ENCODE results near the gene DPM1. TPM values are rescaled to one million over a fixed set of nuclear protein-coding genes. Genes with fewer than 3 reads are reported as not detected.

Gene DPM1
- total RNA-seq, 1 experiment from 2014 or later = 133 TPM

DNA sequence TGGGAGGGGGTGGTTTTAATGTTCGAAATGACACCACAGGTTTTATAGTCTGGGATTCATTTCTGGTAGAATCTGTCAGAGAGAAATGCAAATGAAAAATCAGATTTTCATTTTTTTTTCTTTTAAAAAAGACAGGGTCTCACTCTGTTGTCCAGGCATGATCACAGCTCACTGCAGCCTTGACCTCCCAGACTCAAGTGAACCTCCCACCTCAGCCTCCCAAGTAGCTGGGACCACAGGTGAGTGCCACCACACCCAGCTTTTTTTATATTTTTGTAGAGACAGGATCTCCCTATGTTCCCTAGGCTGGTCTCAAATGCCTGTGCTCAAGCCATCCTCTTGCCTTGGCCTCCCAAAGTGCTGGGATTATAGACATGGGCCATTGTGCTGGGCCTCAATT, 24.7 kb downstream of the DPM1 start:
- DNase-seq (ENCODE audit: low read depth) = no peak
- in situ Hi-C loops (cut with HindIII; ENCODE audit: low pct_unique_long_range_greater_than_20kb, low sequenced_read_pairs) = no loop called here

- no peak for DNase-seq (ENCODE audit: low read depth)
- in situ Hi-C loops (cut with HindIII; ENCODE audit: low pct_unique_long_range_greater_than_20kb, low sequenced_read_pairs) = no loop called here
These were observed 25.5 kb downstream of the DPM1 start for GRCh38 chr20:50932691-50933280.

DNA sequence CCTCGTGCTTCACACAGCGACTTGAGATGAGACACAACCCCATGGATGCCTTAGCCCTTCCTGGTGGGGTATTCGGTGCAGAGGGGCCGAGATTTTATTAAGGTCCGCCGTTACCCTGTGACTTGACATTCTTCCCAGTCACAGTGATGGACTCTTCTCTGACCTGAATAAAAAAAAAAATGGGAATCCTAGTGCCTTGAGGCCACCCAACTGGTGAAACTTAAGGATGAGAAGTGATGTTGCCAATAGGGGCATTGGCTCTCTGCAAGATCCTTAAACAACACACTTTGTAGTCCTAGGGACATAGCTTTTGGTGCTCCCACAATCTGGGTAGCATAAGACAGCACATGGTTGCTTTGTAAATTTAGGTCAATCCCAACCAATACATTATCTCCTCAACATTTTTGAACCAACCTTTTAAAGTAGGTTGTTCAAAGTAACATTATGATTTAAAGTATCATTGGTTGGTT, 26.3 kb downstream of the DPM1 start:
- DNase-seq (ENCODE audit: low read depth) = no peak

DNA sequence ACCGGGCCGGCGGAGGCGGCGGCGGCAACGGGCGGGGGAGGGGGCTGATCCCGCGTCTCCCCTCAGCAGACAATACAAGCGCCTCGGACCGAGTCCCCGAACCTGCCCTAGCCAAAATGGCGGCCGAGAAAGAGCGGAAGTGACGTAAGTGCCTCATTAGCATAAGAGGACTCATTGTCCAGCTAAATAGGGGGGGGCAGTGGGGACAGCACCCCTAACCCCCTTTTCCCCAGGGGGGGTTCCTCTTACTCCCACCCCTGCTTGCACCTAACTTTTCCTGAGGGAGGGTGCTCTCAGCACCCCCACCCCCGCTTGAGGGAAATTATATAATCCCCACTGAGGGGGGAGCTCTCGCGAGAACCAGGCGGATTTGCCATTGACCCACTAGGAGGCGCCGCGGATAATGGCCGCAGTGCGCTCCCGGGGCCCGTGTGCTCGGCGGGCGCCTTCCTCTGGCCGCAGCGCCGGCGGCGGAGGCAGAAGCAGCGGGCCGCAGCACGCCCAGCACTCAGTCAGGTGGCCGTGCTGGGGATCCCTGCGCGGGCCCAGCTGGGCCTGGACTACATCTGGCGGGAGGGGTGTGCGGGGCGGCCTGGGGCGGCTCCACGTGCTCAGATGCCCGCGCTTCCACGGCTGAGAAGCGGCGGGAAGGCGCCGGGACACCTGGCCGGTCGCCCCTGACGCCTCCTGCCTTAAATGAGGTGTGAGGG, 26.9 kb downstream of the DPM1 start, which contains the start of gene ADNP:
Gene ADNP (minus strand): TSS at position 132 of the 710 bp plus-strand sequence. CDS start 27,441 bp downstream, outside the sequence.
- in situ Hi-C loops (cut with HindIII; ENCODE audit: low pct_unique_long_range_greater_than_20kb, low sequenced_read_pairs) = no loop called here
- peak; percentile 98 for DNase-seq (ENCODE audit: low read depth)

More for the DNA sequence above, 26.3 kb downstream of the DPM1 start:
- in situ Hi-C loops (cut with HindIII; ENCODE audit: low pct_unique_long_range_greater_than_20kb, low sequenced_read_pairs) = no loop called here

- in situ Hi-C loops (cut with HindIII; ENCODE audit: low pct_unique_long_range_greater_than_20kb, low sequenced_read_pairs) = no loop called here
- DNase-seq (ENCODE audit: low read depth) = no peak
These were observed 27.4 kb downstream of the DPM1 start for GRCh38 chr20:50930976-50931305.

DNA sequence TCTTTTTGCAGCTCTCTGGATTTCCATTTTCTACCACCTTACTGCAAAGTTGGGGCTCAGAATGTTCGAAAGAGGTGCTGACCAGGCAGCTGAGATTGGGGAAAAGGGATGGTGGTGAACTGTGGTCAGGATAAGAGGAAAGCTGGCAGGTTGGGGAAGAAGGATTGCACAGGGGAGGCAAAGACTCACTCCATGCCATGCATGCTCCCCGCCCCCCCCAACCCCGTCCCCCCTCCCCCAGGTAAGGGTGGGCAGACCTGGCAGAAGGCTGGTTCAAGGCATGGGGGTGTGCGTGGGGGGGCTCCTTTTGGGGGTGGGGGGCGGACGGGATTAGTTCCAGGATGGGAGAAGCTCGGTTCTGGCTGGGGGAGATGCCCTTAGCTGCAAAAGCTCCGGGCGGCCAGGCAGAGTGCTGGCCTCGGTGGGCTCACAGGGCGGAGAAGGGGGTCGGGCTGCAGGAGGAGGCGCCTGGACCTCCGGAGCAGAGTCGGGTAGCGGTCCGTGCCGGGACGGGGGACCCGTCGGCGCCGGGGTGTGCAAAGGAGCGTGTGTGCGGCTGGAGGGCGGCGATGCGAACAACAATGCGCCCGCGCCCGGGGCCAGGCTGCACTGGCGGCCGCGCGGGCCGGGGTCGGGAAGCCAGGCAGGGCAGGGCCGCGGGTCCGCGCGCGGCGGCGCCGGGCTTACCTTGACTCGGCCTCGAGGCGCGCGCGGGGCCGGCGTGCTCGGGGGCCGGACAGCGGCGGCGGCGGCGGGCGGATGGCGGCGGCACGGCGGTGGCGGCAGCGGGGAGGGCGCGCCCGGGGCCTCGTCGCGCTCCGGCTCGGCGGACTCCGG, 28.0 kb downstream of the DPM1 start:
- in situ Hi-C loops (cut with HindIII; ENCODE audit: low pct_unique_long_range_greater_than_20kb, low sequenced_read_pairs) = no loop called here
- DNase-seq (ENCODE audit: low read depth) = no peak

- in situ Hi-C loops (cut with HindIII; ENCODE audit: low pct_unique_long_range_greater_than_20kb, low sequenced_read_pairs) = no loop called here
- DNase-seq (ENCODE audit: low read depth) = peak; percentile 96
These were observed 28.8 kb downstream of the DPM1 start for GRCh38 chr20:50929299-50930138.

GRCh38 chr20:50928469-50928868, 29.9 kb downstream of the DPM1 start:
- no peak for DNase-seq (ENCODE audit: low read depth)
- in situ Hi-C loops (cut with HindIII; ENCODE audit: low pct_unique_long_range_greater_than_20kb, low sequenced_read_pairs) = no loop called here

- in situ Hi-C loops (cut with HindIII; ENCODE audit: low pct_unique_long_range_greater_than_20kb, low sequenced_read_pairs) = no loop called here
- no peak for DNase-seq (ENCODE audit: low read depth)
These were observed 31.8 kb downstream of the DPM1 start for GRCh38 chr20:50926530-50926929.

GRCh38 chr20:50924261-50924920, 33.9 kb downstream of the DPM1 start:
- in situ Hi-C loops (cut with HindIII; ENCODE audit: low pct_unique_long_range_greater_than_20kb, low sequenced_read_pairs) = no loop called here
- no peak for DNase-seq (ENCODE audit: low read depth)

DNA sequence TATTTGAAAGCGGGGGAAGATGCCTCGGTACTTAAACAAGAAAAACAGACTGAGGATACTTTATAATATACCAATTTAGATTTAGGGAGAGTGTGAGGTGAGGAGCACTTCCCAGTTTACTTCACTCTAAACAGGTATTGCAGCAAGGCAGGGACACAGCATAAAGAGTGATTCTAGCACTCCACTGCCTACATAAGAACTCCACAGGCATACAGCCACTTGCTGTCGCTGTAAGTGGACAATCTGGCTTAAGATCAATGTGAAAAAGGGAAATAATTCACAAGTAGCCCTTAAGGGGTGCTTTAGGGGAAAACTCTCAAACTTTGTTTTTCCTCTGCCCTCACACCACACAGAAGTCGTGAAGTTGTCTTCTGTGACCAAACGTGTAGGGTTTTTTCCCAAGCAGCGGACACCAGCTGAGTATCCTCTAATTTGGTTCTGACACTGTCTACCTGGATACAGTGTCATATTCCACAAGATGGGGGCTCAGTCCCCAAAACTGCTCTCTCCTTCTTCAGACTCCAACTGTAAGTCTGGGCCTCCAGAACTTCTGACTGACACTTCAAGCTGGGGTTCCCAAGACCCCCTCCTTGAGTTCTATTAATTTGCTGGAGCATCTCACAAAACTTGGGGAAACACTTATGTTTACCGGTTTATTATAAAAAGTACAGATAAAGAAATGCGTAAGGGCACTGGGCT, 36.4 kb downstream of the DPM1 start:
- DNase-seq (ENCODE audit: low read depth) = no peak
- in situ Hi-C loops (cut with HindIII; ENCODE audit: low pct_unique_long_range_greater_than_20kb, low sequenced_read_pairs) = no loop called here

GRCh38 chr20:50920997-50921396, 37.3 kb downstream of the DPM1 start:
- in situ Hi-C loops (cut with HindIII; ENCODE audit: low pct_unique_long_range_greater_than_20kb, low sequenced_read_pairs) = no loop called here
- no peak for DNase-seq (ENCODE audit: low read depth)

DNA sequence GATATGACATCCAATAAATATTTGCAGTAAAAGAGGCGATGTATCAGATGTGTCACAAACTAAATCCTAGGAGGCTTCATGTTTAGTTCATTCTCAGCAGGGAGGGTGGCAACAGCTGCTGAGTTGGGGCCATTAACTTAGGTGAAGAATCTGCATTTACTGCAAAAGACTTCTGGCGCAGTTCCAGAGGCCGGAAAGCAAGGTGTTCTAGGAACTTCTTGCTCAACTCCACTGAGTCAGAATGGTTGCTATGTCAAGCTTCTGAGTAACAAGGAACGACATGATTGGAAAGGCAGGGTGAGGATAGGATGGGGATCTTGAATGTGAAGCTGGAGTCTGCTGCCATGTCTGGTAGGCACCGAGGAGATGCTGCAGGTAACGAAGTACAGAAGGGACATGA, 38.8 kb downstream of the DPM1 start:
- DNase-seq (ENCODE audit: low read depth) = peak; percentile 44
- in situ Hi-C loops (cut with HindIII; ENCODE audit: low pct_unique_long_range_greater_than_20kb, low sequenced_read_pairs) = no loop called here

DNA sequence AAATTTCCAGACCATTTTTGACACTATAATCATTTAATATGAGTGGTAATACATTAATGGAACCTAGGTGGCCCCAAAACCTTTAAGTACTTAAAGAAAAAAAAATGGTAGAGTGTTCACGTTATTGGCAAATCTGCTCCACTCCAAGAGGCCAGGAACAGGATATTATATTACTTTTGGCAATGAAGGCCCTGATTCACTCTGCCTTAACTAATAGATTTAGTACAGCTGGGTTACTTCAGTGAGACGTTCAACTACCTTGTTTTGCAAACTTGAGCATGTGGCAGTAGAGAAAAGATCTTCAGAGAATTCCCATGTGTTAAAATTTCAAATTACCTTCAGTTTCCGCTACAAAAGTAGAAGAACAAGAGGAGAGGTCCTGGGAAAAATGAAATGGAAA, 39.9 kb downstream of the DPM1 start:
- no peak for DNase-seq (ENCODE audit: low read depth)
- in situ Hi-C loops (cut with HindIII; ENCODE audit: low pct_unique_long_range_greater_than_20kb, low sequenced_read_pairs) = no loop called here

DNA sequence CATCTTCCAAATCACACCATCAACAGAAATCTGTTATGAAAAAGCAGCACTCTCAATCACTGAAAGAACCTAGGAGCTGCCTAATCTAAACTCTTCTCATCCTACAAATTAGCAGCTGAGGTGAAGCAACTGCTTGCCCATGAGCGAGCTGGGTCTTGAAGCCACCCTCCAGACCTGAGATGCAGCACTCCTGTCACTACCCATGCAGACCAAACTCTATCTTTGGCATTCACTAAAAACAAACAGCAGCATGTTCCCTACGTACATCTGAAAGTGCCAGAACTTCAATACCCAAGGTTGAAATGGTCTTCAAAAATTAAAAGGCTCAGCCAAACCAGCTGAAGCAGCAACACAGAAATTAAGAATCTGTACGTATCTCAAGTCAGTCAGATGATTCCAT, 41.4 kb downstream of the DPM1 start:
- in situ Hi-C loops (cut with HindIII; ENCODE audit: low pct_unique_long_range_greater_than_20kb, low sequenced_read_pairs) = no loop called here
- DNase-seq (ENCODE audit: low read depth) = no peak

DNA sequence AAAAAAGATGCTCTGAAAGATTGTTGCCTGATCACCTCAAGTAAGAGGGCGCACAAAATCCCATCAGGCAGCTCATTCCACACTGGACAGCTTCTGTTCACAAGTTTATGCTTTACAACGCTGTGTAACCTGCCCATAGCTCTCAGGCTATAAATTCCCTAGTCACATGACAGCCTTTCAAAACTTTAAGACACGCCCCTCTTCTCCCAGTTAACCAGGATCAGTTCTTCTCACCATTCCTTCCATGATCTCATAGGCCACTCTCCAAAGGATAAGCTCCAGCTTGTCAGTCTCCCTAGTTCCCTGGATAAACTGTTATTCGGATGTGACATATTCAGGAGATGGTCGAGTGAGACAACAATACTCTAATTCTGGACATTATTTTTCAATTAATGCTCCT, 42.1 kb downstream of the DPM1 start:
- peak; percentile 35 for DNase-seq (ENCODE audit: low read depth)
- in situ Hi-C loops (cut with HindIII; ENCODE audit: low pct_unique_long_range_greater_than_20kb, low sequenced_read_pairs) = no loop called here

- no peak for DNase-seq (ENCODE audit: low read depth)
These were observed 42.9 kb downstream of the DPM1 start for GRCh38 chr20:50915424-50915823.

More at GRCh38 chr20:50915424-50915823, 42.9 kb downstream of the DPM1 start:
- in situ Hi-C loops (cut with HindIII; ENCODE audit: low pct_unique_long_range_greater_than_20kb, low sequenced_read_pairs) = no loop called here

Measured in Caki2 (cell line).